HepG2 (cell line): ENCODE measurements around the gene MRPS5. TPM values are rescaled to one million over a fixed set of nuclear protein-coding genes. Genes with fewer than 3 reads are reported as not detected.

Experiments
- ATRX ChIP-seq: sonication (generic); formaldehyde crosslinking; IDR thresholded peaks from 2 replicates; pipeline ENCODE4 v1.4.0; 2020; ENCODE audit warnings: missing genetic modification reagents, borderline replicate concordance
- BRD4 ChIP-seq: sonication (generic); formaldehyde crosslinking; IDR thresholded peaks from 2 replicates; pipeline ENCODE4 v1.4.0; 2020; ENCODE audit warnings: missing genetic modification reagents
- CCAR2 ChIP-seq: fragments of 200-400 bp; formaldehyde crosslinking; optimal IDR thresholded peaks from 2 replicates; pipeline ENCODE3; 2018; ENCODE audit warnings: low read depth, mild to moderate bottlenecking, low read length, moderate library complexity
- DZIP1 ChIP-seq: sonication (generic); formaldehyde crosslinking; IDR thresholded peaks from 2 replicates; pipeline ENCODE4 v1.5.0; 2020; ENCODE audit warnings: mild to moderate bottlenecking, missing genetic modification reagents
- ELF4 ChIP-seq: sonication (generic); formaldehyde crosslinking; IDR thresholded peaks from 2 replicates; pipeline ENCODE4 v1.5.0; 2020; ENCODE audit warnings: missing genetic modification reagents, mild to moderate bottlenecking, moderate library complexity, borderline replicate concordance
- GABPA ChIP-seq, 2 experiments: IDR thresholded peaks; 2 replicates each; pipeline ENCODE4 v1.6.1; 2011 to 2016; ENCODE audit warnings: low read depth in 2 of 2, low read length in 1 of 2, missing biosample characterization in 1 of 2, missing genetic modification characterization in 1 of 2
- KDM2A ChIP-seq: sonication (generic); formaldehyde crosslinking; IDR thresholded peaks from 2 replicates; pipeline ENCODE4 v1.4.0; 2020; ENCODE audit warnings: low read depth, missing genetic modification reagents, borderline replicate concordance
- KMT2A ChIP-seq: sonication (generic); formaldehyde crosslinking; IDR thresholded peaks from 2 replicates; pipeline ENCODE4 v1.4.0; 2020; ENCODE audit warnings: missing genetic modification reagents
- NFE2L1 ChIP-seq: sonication (generic); formaldehyde crosslinking; IDR thresholded peaks from 2 replicates; pipeline ENCODE4 v1.4.0; 2020; ENCODE audit warnings: missing genetic modification reagents, mild to moderate bottlenecking, borderline replicate concordance
- NR1H2 ChIP-seq: sonication (generic); formaldehyde crosslinking; IDR thresholded peaks from 2 replicates; pipeline ENCODE4 v1.8.1; 2022; ENCODE audit warnings: low read depth, missing genetic modification reagents, borderline replicate concordance
- POLR2A ChIP-seq, 2 experiments: IDR thresholded peaks; 2 replicates each; pipeline ENCODE4 v1.6.1; 2011; ENCODE audit warnings: low read depth in 2 of 2, low read length in 2 of 2, mild to moderate bottlenecking in 1 of 2, moderate library complexity in 1 of 2; ENCODE audit not compliant: insufficient read depth in 1 of 2
- SOX13 ChIP-seq, 3 experiments: fragments of 450-650 bp in 1 of 3; sonication (generic) in 1 of 3; formaldehyde crosslinking in 1 of 3; IDR thresholded peaks in 2 of 3; conservative IDR thresholded peaks in 1 of 3; 2 replicates each; pipeline versions ENCODE4 v1.5.0 to v1.6.1; 2016 to 2020; ENCODE audit warnings: antibody characterized with exemption in 1 of 3, mild to moderate bottlenecking in 1 of 3, missing compliant biosample characterization in 1 of 3, missing genetic modification reagents in 1 of 3, moderate library complexity in 1 of 3
- STAT6 ChIP-seq: sonication (generic); formaldehyde crosslinking; IDR thresholded peaks from 2 replicates; pipeline ENCODE4 v1.4.0; 2020; ENCODE audit warnings: missing genetic modification reagents, mild to moderate bottlenecking, borderline replicate concordance
- SUZ12 ChIP-seq: fragments of 150-350 bp; IDR thresholded peaks from 2 replicates; pipeline ENCODE4 v1.6.1; 2014; ENCODE audit warnings: low read depth, low read length
- U2AF1 ChIP-seq: fragments of 200-400 bp; formaldehyde crosslinking; optimal IDR thresholded peaks from 2 replicates; pipeline ENCODE3; 2017; ENCODE audit warnings: mild to moderate bottlenecking, low read depth, low read length
- YEATS2 ChIP-seq: sonication (generic); formaldehyde crosslinking; IDR thresholded peaks from 2 replicates; pipeline ENCODE4 v1.4.0; 2020; ENCODE audit warnings: missing genetic modification reagents, borderline replicate concordance
- ZFP41 ChIP-seq: sonication (generic); formaldehyde crosslinking; IDR thresholded peaks from 2 replicates; pipeline ENCODE4 v1.4.0; 2020; ENCODE audit warnings: mild to moderate bottlenecking, missing genetic modification reagents, borderline replicate concordance
- ZMAT3 ChIP-seq: sonication (generic); formaldehyde crosslinking; conservative IDR thresholded peaks from 2 replicates; pipeline ENCODE4 v1.7.0; 2021; ENCODE audit warnings: missing genetic modification reagents
- ZMYM4 ChIP-seq: sonication (generic); formaldehyde crosslinking; IDR thresholded peaks from 2 replicates; pipeline ENCODE4 v1.8.1; 2023; ENCODE audit warnings: mild to moderate bottlenecking, missing genetic modification reagents
- ZNF383 ChIP-seq: sonication (generic); formaldehyde crosslinking; IDR thresholded peaks from 2 replicates; pipeline ENCODE4 v1.4.0; 2020; ENCODE audit warnings: missing genetic modification reagents, mild to moderate bottlenecking, borderline replicate concordance
- ZNF552 ChIP-seq: sonication (generic); formaldehyde crosslinking; IDR thresholded peaks from 2 replicates; pipeline ENCODE4 v1.9.0; 2022; ENCODE audit warnings: missing genetic modification reagents, mild to moderate bottlenecking, borderline replicate concordance
- ZNF644 ChIP-seq: IDR thresholded peaks from 2 replicates; pipeline ENCODE4 v1.6.1; 2016; ENCODE audit warnings: low read depth
- ZNF709 ChIP-seq: sonication (generic); formaldehyde crosslinking; IDR thresholded peaks from 2 replicates; pipeline ENCODE4 v1.5.0; 2020; ENCODE audit warnings: mild to moderate bottlenecking, missing genetic modification reagents
- ZNF713 ChIP-seq: sonication (generic); formaldehyde crosslinking; IDR thresholded peaks from 2 replicates; pipeline ENCODE4 v1.4.0; 2020; ENCODE audit warnings: mild to moderate bottlenecking, missing genetic modification reagents
- ZNF841 ChIP-seq: sonication (generic); formaldehyde crosslinking; IDR thresholded peaks from 2 replicates; pipeline ENCODE4 v1.8.1; 2023; ENCODE audit warnings: missing genetic modification reagents, borderline replicate concordance
- polyA plus RNA-seq, 8 experiments: library from polyadenylated mRNA; depleted of rRNA in 3 of 8; stranded (reverse) in 7 of 8; unstranded in 1 of 8; fragments of >200 nt; fragmentation: Illumina TruSeq in 4 of 8; extraction: Trizol in 4 of 8; gene quantifications; 2 replicates each; pipeline versions ENCODE4 v1.2.1 to v1.2.3, GENCODE V29; 2011 to 2016; ENCODE audit warnings: low read depth in 4 of 8, missing spikeins in 1 of 8, mixed read lengths in 1 of 8; ENCODE audit not compliant: insufficient read depth in 1 of 8
- total RNA-seq, 5 experiments: library from RNA; depleted of rRNA; stranded (reverse); fragments of >200 nt; fragmentation: Illumina TruSeq; extraction: Trizol; gene quantifications; 2 replicates each; pipeline ENCODE4 v1.2.3, GENCODE V29; 2016; ENCODE audit warnings: low read depth in 1 of 5

The MRPS5 gene
- total and polyA plus RNA-seq, 2 of the 13 experiments (the other 11 are each of a cell fraction or from before 2014, with no cell fraction given), result 98.8 to 134 TPM

- TF ChIP-seq NR1H2 (CRISPR knock-in tag), result no peak
- TF ChIP-seq ZMYM4 (CRISPR knock-in tag), result 0 out of 2 replicates have a peak, but pooled peaks have one; percentile 3
- TF ChIP-seq BRD4, result 0 out of 2 replicates have a peak, but pooled peaks have one; percentile 25
- TF ChIP-seq ZNF709 (CRISPR knock-in tag), result no peak
- no peak for TF ChIP-seq ZNF841
- no peak for TF ChIP-seq ZNF552 (CRISPR knock-in tag)
- TF ChIP-seq KMT2A (CRISPR knock-in tag), result no peak
- TF ChIP-seq YEATS2 (CRISPR knock-in tag), result no peak
- TF ChIP-seq SOX13 (IDR thresholded peaks at IDR 0.05), result no peak
- TF ChIP-seq SOX13 (CRISPR knock-in tag; conservative IDR thresholded peaks at IDR 0.05 in 1 of 2, IDR thresholded peaks at IDR 0.05 in 1 of 2), result no peak
- TF ChIP-seq ELF4, result no peak
- no peak for TF ChIP-seq ZNF713 (CRISPR knock-in tag)
- no peak for TF ChIP-seq DZIP1 (CRISPR knock-in tag)
- TF ChIP-seq U2AF1, result no peak
- no peak for TF ChIP-seq ZMAT3
- TF ChIP-seq CCAR2, result no peak
- 0 out of 2 replicates have a peak, but pooled peaks have one; percentile 52 for TF ChIP-seq ZFP41
- no peak for TF ChIP-seq STAT6 (CRISPR knock-in tag)
- TF ChIP-seq ATRX (CRISPR knock-in tag), result no peak
- TF ChIP-seq KDM2A (CRISPR knock-in tag), result peak; percentile 38; the same call in 1 of the 2 replicates
- no peak; the same call in 1 of the 2 replicates for TF ChIP-seq ZNF383 (CRISPR knock-in tag)
- TF ChIP-seq ZNF644, result no peak
- TF ChIP-seq NFE2L1 (CRISPR knock-in tag), result peak; percentile 56; the same call in 1 of the 2 replicates
- no peak for TF ChIP-seq SUZ12
- TF ChIP-seq GABPA (IDR thresholded peaks at IDR 0.05; ENCODE audit: low read depth, low read length), result no peak
- TF ChIP-seq GABPA (CRISPR knock-in tag; IDR thresholded peaks at IDR 0.05; ENCODE audit: low read depth), result no peak
- TF ChIP-seq POLR2A (IDR thresholded peaks at IDR 0.05; ENCODE audit: insufficient read depth in 1 of 2, low read depth in 2 of 2, low read length in 2 of 2), result no peak
These were observed 37.4 kb upstream of the MRPS5 start (continued) for GRCh38 chr2:95158891-95159619.
